Osteocyte (in vitro differentiated cells): Measurements from ENCODE around the gene LMNTD2. TPM values are rescaled to one million over a fixed set of nuclear protein-coding genes. Genes with fewer than 3 reads are reported as not detected.

Experiments
- DNase-seq: peaks from one replicate; pipeline ENCODE4 v3.0.0; 2021; ENCODE audit warnings: mixed read lengths; ENCODE audit not compliant: unreplicated experiment; ENCODE audit errors: extremely low spot score
- H3K27ac Mint-ChIP-seq: one replicate; pipeline ENCODE4 v1.8.0; 2021; ENCODE audit warnings: mild to moderate bottlenecking, mixed read lengths; ENCODE audit not compliant: unreplicated experiment
- H3K27me3 Mint-ChIP-seq: one replicate; pipeline ENCODE4 v1.8.0; 2021; ENCODE audit warnings: mixed read lengths; ENCODE audit not compliant: unreplicated experiment
- H3K36me3 Mint-ChIP-seq: one replicate; pipeline ENCODE4 v1.8.0; 2021; ENCODE audit warnings: mixed read lengths; ENCODE audit not compliant: unreplicated experiment
- H3K4me1 Mint-ChIP-seq: one replicate; pipeline ENCODE4 v1.8.0; 2021; ENCODE audit warnings: mixed read lengths; ENCODE audit not compliant: unreplicated experiment
- H3K4me3 Mint-ChIP-seq: one replicate; pipeline ENCODE4 v1.8.0; 2021; ENCODE audit warnings: mild to moderate bottlenecking, moderate library complexity, mixed read lengths; ENCODE audit not compliant: unreplicated experiment
- H3K9me3 Mint-ChIP-seq: one replicate; pipeline ENCODE4 v1.8.0; 2021; ENCODE audit warnings: mixed read lengths; ENCODE audit not compliant: unreplicated experiment
- total RNA-seq: library from RNA; stranded (reverse); gene quantifications from 2 replicates; pipeline ENCODE4 v1.2.1, GENCODE V29; 2021
- TF ChIP-seq, protein P1 (sequence below): fragments of 200-600 bp; sonication (generic); IDR thresholded peaks from 2 replicates; pipeline ENCODE4 v1.5.0; 2021; ENCODE audit warnings: antibody characterized with exemption, mild to moderate bottlenecking, moderate library complexity

The LMNTD2 gene
- total RNA-seq, 1 donor from 2014 or later, result 6.4 TPM

DNA sequence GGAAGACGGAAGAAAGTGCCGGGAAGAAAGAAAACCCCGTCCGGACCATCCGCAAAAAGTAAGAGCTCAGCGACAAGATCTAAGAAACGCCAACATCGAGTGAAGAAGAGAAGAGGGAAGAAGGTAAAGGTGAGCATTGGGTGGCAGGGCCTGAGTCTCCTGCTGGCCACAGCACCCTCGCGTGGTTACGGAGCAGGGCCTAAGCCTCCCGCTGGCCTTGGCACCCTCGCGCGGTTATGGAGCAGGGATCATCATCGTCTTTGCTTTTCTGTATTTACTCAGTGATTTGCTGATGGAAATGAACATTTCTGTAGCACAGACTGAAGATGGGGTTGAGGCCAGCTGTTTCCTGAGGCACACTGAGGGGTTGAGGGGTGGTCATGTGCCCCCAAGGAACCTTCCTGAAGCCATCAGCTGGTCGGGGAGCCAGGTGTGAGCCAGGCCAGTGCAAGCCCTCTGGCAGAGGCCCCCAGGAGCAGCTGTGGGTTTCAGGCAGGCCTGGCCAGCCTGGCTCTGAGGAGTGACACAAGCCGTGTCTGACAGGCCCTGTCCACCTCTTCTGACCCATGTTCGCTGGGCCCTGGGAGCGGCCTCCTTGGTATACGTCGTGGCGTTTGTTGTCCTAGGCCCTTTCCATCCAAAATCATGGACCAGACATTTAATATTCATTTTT is 41.2 kb upstream of the LMNTD2 start:
- Mint-ChIP-seq H3K27me3 (no peaks in the 10 kb centered on the region), H3K4me1 (no peaks in the 10 kb centered on the region), H3K4me3 (no peak overlapping the region), H3K9me3 (no peaks in the 10 kb centered on the region), H3K36me3 (peaks cover 38% of the 10 kb centered on the region), H3K27ac (no peak overlapping the region)
- TF ChIP-seq, protein P1, sequence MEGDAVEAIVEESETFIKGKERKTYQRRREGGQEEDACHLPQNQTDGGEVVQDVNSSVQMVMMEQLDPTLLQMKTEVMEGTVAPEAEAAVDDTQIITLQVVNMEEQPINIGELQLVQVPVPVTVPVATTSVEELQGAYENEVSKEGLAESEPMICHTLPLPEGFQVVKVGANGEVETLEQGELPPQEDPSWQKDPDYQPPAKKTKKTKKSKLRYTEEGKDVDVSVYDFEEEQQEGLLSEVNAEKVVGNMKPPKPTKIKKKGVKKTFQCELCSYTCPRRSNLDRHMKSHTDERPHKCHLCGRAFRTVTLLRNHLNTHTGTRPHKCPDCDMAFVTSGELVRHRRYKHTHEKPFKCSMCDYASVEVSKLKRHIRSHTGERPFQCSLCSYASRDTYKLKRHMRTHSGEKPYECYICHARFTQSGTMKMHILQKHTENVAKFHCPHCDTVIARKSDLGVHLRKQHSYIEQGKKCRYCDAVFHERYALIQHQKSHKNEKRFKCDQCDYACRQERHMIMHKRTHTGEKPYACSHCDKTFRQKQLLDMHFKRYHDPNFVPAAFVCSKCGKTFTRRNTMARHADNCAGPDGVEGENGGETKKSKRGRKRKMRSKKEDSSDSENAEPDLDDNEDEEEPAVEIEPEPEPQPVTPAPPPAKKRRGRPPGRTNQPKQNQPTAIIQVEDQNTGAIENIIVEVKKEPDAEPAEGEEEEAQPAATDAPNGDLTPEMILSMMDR, result no peak
- DNase-seq, result no peak

DNA sequence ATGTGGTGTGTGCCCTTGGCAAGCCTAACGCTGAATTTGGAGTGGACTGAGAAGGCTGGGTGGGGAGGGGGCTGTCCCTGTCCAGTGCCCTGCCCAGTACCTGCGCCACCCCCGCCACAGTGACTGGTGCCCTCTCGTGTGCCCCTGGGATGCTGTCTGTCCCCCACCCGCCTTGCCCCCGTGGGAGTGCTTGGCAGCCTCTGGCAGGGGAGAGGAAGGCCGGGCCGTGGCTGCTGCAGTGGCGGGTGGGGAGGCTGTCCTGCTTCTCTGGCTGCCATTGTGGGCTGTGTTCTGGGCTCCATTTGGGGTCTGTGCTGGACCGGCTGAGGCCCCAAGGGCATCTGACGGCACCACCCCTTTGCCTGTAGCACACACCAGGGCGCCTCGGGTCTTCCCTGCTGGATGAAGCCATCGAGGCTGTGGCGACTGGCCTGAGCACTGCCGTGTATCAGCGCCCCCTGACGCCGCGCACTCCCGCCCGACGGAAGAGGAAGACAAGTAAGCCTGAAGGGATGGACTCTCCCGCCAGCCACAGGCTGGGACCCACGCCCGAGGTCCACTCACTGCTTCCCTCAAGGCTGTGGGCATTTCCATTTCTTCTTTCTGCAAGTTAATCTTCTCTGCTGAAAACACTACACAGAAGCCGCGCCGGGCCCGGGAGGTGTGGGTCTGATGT is 37.6 kb upstream of the LMNTD2 start:
- peaks cover 35% of the 10 kb centered on the region for H3K36me3 Mint-ChIP-seq
- TF ChIP-seq, protein P1, result no peak
- no peaks in the 10 kb centered on the region for H3K9me3 Mint-ChIP-seq
- H3K4me1 Mint-ChIP-seq, result no peaks in the 10 kb centered on the region
- H3K27me3 Mint-ChIP-seq, result no peaks in the 10 kb centered on the region
- DNase-seq, result no peak
- no peak overlapping the region for H3K4me3 Mint-ChIP-seq
- H3K27ac Mint-ChIP-seq, result no peak overlapping the region

DNA sequence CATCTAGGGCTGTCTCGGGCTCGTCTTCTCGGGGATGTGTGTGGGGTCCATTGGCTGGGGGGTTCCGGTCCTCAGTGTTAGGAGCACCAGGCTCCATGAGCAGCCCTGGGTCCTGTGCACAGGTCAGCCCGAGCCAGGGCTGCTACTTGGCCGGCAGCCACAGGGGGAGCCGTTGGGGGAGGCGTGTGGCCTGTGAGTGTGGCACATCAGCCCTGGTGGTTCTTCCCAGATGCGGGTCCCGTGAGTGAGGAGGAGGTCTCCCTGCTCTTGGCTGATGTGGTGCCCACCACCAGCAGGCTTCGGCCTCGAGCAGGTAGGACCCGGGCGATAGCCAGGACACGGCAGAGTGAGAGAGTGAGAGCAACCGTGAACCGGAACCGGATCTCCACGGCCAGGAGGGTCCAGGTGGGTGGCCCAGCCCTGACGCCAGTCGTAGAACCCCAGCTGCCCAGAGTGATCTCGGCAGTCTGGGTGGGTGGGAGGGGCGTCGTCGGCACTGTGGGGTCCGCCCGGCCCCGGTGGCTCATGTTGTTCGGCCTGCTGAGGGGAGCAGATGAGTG is 36.7 kb upstream of the LMNTD2 start:
- no peaks in the 10 kb centered on the region for H3K9me3 Mint-ChIP-seq
- peaks cover 42% of the 10 kb centered on the region for H3K36me3 Mint-ChIP-seq
- TF ChIP-seq, protein P1, result no peak
- no peaks in the 10 kb centered on the region for H3K4me1 Mint-ChIP-seq
- H3K27me3 Mint-ChIP-seq, result no peaks in the 10 kb centered on the region
- DNase-seq, result no peak
- H3K27ac Mint-ChIP-seq, result no peak overlapping the region
- no peak overlapping the region for H3K4me3 Mint-ChIP-seq

DNA sequence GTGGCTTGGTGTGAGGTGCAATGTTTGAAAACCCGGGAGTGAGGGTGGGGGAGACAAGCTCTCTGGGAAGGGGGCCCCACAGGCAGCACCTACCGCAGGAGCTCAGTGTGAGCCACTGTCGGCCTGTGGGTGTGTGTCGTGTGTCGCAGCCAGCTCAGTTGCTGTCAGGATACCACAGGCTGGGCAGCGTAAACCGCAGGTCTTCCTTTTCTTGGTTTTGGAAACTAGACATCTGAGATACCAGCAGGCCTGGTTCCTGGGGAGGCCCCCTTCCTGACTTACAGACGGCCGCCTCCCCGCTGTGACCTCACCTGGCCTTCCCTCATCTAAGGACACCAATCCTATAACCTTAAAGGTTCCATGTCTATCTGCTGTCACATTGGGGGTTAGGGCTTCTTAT is 35.8 kb upstream of the LMNTD2 start:
- H3K27ac Mint-ChIP-seq, result no peak overlapping the region
- H3K36me3 Mint-ChIP-seq, result peaks cover 38% of the 10 kb centered on the region
- no peaks in the 10 kb centered on the region for H3K27me3 Mint-ChIP-seq
- H3K4me1 Mint-ChIP-seq, result no peaks in the 10 kb centered on the region
- no peaks in the 10 kb centered on the region for H3K9me3 Mint-ChIP-seq
- TF ChIP-seq, protein P1, result no peak
- H3K4me3 Mint-ChIP-seq, result no peak overlapping the region
- no peak for DNase-seq

DNA sequence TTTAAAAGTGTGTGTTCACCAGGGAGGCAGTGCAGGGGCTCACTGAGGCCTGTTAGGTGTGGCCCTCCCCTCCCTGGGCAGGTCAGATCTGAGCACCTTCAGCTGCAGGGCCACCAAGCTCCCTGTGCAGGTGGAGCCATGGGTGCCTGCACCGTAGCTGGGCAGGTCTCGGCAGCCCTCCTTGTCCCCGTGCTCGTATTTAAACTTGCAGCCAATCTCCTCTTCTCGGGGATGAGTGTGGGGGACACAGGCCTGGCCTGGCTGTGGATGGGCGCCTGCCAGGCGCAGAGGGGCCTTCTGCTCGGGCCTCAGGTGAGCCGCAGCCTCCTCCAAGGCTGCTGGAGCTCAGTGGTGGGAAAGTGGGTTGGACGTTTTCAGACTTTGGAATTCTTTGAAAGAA is 34.9 kb upstream of the LMNTD2 start:
- H3K36me3 Mint-ChIP-seq, result peaks cover 43% of the 10 kb centered on the region
- no peak overlapping the region for H3K27ac Mint-ChIP-seq
- no peaks in the 10 kb centered on the region for H3K4me1 Mint-ChIP-seq
- H3K9me3 Mint-ChIP-seq, result no peaks in the 10 kb centered on the region
- DNase-seq, result no peak
- TF ChIP-seq, protein P1, result no peak
- H3K27me3 Mint-ChIP-seq, result no peaks in the 10 kb centered on the region
- no peak overlapping the region for H3K4me3 Mint-ChIP-seq
